Prostate gland (tissue), 2 donors: ENCODE measurements around the gene FAM131A. TPM values are rescaled to one million over a fixed set of nuclear protein-coding genes. Genes with fewer than 3 reads are reported as not detected.

Source experiments
- DNase-seq: peaks from one replicate; pipeline ENCODE4 v3.0.0-alpha.2; 2019; ENCODE audit warnings: low spot score
- H3K27ac ChIP-seq, 2 donors: fragments of 200-600 bp; sonication (generic); 2 replicates each; pipeline ENCODE4 v1.5.1; 2017 to 2019
- H3K27me3 ChIP-seq: fragments of 200-600 bp; sonication (generic); replicated peaks from 2 replicates; pipeline ENCODE4 v1.5.1; 2019; ENCODE audit not compliant: insufficient read depth
- H3K36me3 ChIP-seq, 2 donors: fragments of 200-600 bp; sonication (generic); 1 replicate in 1 of 2; 2 replicates in 1 of 2; pipeline versions ENCODE4 v1.5.1 to v1.8.1; 2017 to 2019
- H3K4me1 ChIP-seq: fragments of 200-600 bp; sonication (generic); replicated peaks from 2 replicates; pipeline ENCODE4 v1.5.1; 2019
- H3K4me3 ChIP-seq, 2 donors: fragments of 200-600 bp; sonication (generic); 2 replicates each; pipeline ENCODE4 v1.5.1; 2017 to 2019
- H3K9me3 ChIP-seq: fragments of 200-600 bp; sonication (generic); 2 replicates; pipeline ENCODE4 v1.5.1; 2017
- CTCF ChIP-seq, 4 experiments: fragments of 200-600 bp in 2 of 4; fragments of 450-650 bp in 2 of 4; sonication (generic) in 2 of 4; IDR thresholded peaks; 1 replicate in 3 of 4; 2 replicates in 1 of 4; pipeline ENCODE4 v1.5.1; 2016 to 2019; ENCODE audit warnings: antibody characterized with exemption in 4 of 4, mild to moderate bottlenecking in 2 of 4, moderate library complexity in 2 of 4
- POLR2A ChIP-seq: fragments of 450-650 bp; IDR thresholded peaks from one replicate; pipeline ENCODE4 v1.6.1; 2016; ENCODE audit warnings: antibody characterized with exemption, mild to moderate bottlenecking
- POLR2AphosphoS5 ChIP-seq: sonication (generic); formaldehyde crosslinking; IDR thresholded peaks from one replicate; pipeline ENCODE4 v1.6.1; 2017; ENCODE audit warnings: antibody characterized with exemption
- WGBS: methylation state at CpG from one replicate; pipeline ENCODE4 v1.1.5; 2018; 5-methylcytosine and 5-hydroxymethylcytosine counted together
- intact Hi-C: fragments of 100-400 bp; cut with DNase I; formaldehyde crosslinking; loops from one replicate; pipeline ENCODE4 v1.14.2; 2022
- total RNA-seq, 2 donors: library from RNA; depleted of rRNA; stranded (reverse); fragments of >200 nt; gene quantifications; one replicate each; pipeline ENCODE4 v1.1.0, GENCODE V29; 2016

Gene FAM131A
- total RNA-seq, 2 donors from 2014 or later, result 22.0 to 71.0 TPM

- H3K4me1 ChIP-seq, result peaks cover 14% of the 10 kb centered on the region
- no peak for DNase-seq
- peak overlapping the region; percentile 94 to 97 for H3K27ac ChIP-seq
- 74% methylated on average over 15 of the region's 15 CpGs for WGBS
- TF ChIP-seq POLR2AphosphoS5, result no peak
- no peak for TF ChIP-seq CTCF (IDR thresholded peaks at IDR 0.05)
- no peak for TF ChIP-seq POLR2A
- H3K9me3 ChIP-seq, result no peaks in the 10 kb centered on the region
- H3K4me3 ChIP-seq, result no peak overlapping the region
- no peaks in the 10 kb centered on the region for H3K27me3 ChIP-seq
- intact Hi-C loops, result no loop called here
- H3K36me3 ChIP-seq, result peaks cover 10 to 28% of the 10 kb centered on the region in 2 donors
Measured at GRCh38 chr3:184334470-184335158, 2.8 kb upstream of the FAM131A start.

GRCh38 chr3:184335291-184335660 lies 2.1 kb upstream of the FAM131A start:
- peak; percentile 19 for DNase-seq
- Histone ChIP-seq H3K27ac (peak overlapping the region; percentile 94 to 97), H3K9me3 (no peaks in the 10 kb centered on the region), H3K4me3 (peak overlapping the region in 1 of 2 donors; percentile 78), H3K27me3 (no peaks in the 10 kb centered on the region), H3K36me3 (peaks cover 10 to 23% of the 10 kb centered on the region in 2 donors), H3K4me1 (peaks cover 14% of the 10 kb centered on the region)
- 23% methylated on average over 4 of the region's 4 CpGs for whole genome bisulfite sequencing
- intact Hi-C loops, result no loop called here
- TF ChIP-seq POLR2AphosphoS5 (no peak), CTCF (IDR thresholded peaks at IDR 0.05) (no peak), POLR2A (no peak)

- intact Hi-C loops, result no loop called here
- Histone ChIP-seq H3K4me3 (peak overlapping the region; percentile 51 to 78), H3K27me3 (no peaks in the 10 kb centered on the region), H3K27ac (peak overlapping the region; percentile 94 to 97), H3K36me3 (peaks cover 10 to 23% of the 10 kb centered on the region in 2 donors), H3K9me3 (no peaks in the 10 kb centered on the region), H3K4me1 (peaks cover 14% of the 10 kb centered on the region)
- peak; percentile 92 for TF ChIP-seq POLR2AphosphoS5
- TF ChIP-seq CTCF (IDR thresholded peaks at IDR 0.05), result no peak
- TF ChIP-seq POLR2A, result peak; percentile 89
- under 1% methylated on average over 72 of the region's 77 CpGs for WGBS
- peak; percentile 86 for DNase-seq
Measured at GRCh38 chr3:184335661-184336546, 1.5 kb upstream of the FAM131A start.

GRCh38 chr3:184336547-184337398 lies 627 bp upstream of the FAM131A start:
- H3K9me3 ChIP-seq, result no peaks in the 10 kb centered on the region
- no peaks in the 10 kb centered on the region for H3K27me3 ChIP-seq
- intact Hi-C loops, result no loop called here
- peak overlapping the region; percentile 94 to 97 for H3K27ac ChIP-seq
- H3K4me3 ChIP-seq, result peak overlapping the region; percentile 51 to 78
- peaks cover 14% of the 10 kb centered on the region for H3K4me1 ChIP-seq
- 20% methylated on average over 16 of the region's 17 CpGs for WGBS
- TF ChIP-seq CTCF (IDR thresholded peaks at IDR 0.05) (no peak), POLR2AphosphoS5 (peak; percentile 47), POLR2A (peak; percentile 10)
- DNase-seq, result peak; percentile 21
- H3K36me3 ChIP-seq, result peaks cover 4 to 14% of the 10 kb centered on the region in 2 donors
